Heart right ventricle (tissue), 16 donors: Measurements from ENCODE around the gene ADM2. TPM values are rescaled to one million over a fixed set of nuclear protein-coding genes. Genes with fewer than 3 reads are reported as not detected.

Experiments used
- ATAC-seq, 8 donors: fragments of 200-7000 bp; cut with Tn5 transposase; one replicate each; pipeline ENCODE4 v1.9.1; 2020; ENCODE audit warnings: mild to moderate bottlenecking in 8 of 8, moderate library complexity in 8 of 8, moderate number of reproducible peaks in 1 of 8
- DNase-seq, 2 donors: peaks; one replicate each; pipeline ENCODE4 v3.0.0-alpha.2; 2020
- H3K27ac ChIP-seq, 10 donors: fragments of 200-600 bp; sonication (generic) in 2 of 10; one replicate each; pipeline versions ENCODE4 v1.5.0 to v1.8.0; 2020 to 2022; ENCODE audit warnings: mild to moderate bottlenecking in 3 of 10
- H3K27me3 ChIP-seq, 7 donors: fragments of 200-600 bp; one replicate each; pipeline ENCODE4 v1.8.0; 2021 to 2022; ENCODE audit warnings: mild to moderate bottlenecking in 2 of 7
- H3K36me3 ChIP-seq, 9 donors: fragments of 200-600 bp; sonication (generic) in 1 of 9; one replicate each; pipeline versions ENCODE4 v1.5.0 to v1.8.0; 2020 to 2022; ENCODE audit warnings: mild to moderate bottlenecking in 2 of 9
- H3K4me1 ChIP-seq, 9 donors: fragments of 200-600 bp; sonication (generic) in 1 of 9; one replicate each; pipeline versions ENCODE4 v1.5.0 to v1.8.0; 2020 to 2022; ENCODE audit warnings: mild to moderate bottlenecking in 4 of 9
- H3K4me3 ChIP-seq, 10 donors: fragments of 200-600 bp; sonication (generic) in 2 of 10; one replicate each; pipeline versions ENCODE4 v1.5.0 to v1.8.0; 2020 to 2022; ENCODE audit warnings: mild to moderate bottlenecking in 7 of 10, moderate library complexity in 2 of 10
- H3K9me3 ChIP-seq, 11 donors: fragments of 200-600 bp in 10 of 11; sonication (generic) in 2 of 11; one replicate each; pipeline versions ENCODE4 v1.5.0 to v1.8.0; 2013 to 2022; ENCODE audit warnings: mild to moderate bottlenecking in 2 of 11, control low read depth in 1 of 11, moderate library complexity in 1 of 11
- CTCF ChIP-seq, 9 donors: fragments of 200-600 bp; sonication (generic) in 2 of 9; IDR thresholded peaks; one replicate each; pipeline versions ENCODE4 v1.5.0 to v1.8.0; 2021 to 2022; ENCODE audit warnings: antibody characterized with exemption in 9 of 9, mild to moderate bottlenecking in 5 of 9, moderate library complexity in 1 of 9
- WGBS, 2 donors: extraction: QIAGEN DNeasy Blood & Tissue Kit; methylation state at CpG; one replicate each; pipeline ENCODE4 v1.1.7; 2013; ENCODE audit warnings: inconsistent platforms in 1 of 2; 5-methylcytosine and 5-hydroxymethylcytosine counted together
- intact Hi-C, 10 donors: fragments of 100-400 bp; cut with DNase I; formaldehyde crosslinking; loops; one replicate each; pipeline versions ENCODE4 v1.11.1 to v1.14.2; 2022
- polyA plus RNA-seq, 2 donors: library from polyadenylated mRNA; stranded (reverse); fragments of 200-250 nt; gene quantifications; one replicate each; pipeline ENCODE4 v1.2.3, GENCODE V29; 2013
- total RNA-seq, 10 donors: library from RNA; stranded (reverse); fragmentation: NEBNext Ultra II Directional in 3 of 10; extraction: Animal tissue kit (Norgen Biotek cat#: 25700) in 3 of 10; gene quantifications; one replicate each; pipeline versions ENCODE4 v1.2.1 to v1.2.4, GENCODE V29; 2021 to 2023
- donor health status: Arrhythmogenic right ventricular cardiomyopathy.
- donor health status: ischemic (EF 13 %, LVEDD 7.1; RV severe dilation, severe dysfunction).
- donor health status: healthy with polysubstance abuse.
- donor health status: DM: no; HTN: yes; CAD: no.
- donor health status: DM: no; HTN: no; CAD: no.
- donor health status: ischemic (EF 25% LVEDD 6.9; RV normal size, moderate dysfunction).
- donor health status: ischemic (EF 25% LVEDD 5.7; RV mildly dilated, moderate dysfunction).
- donor health status: healthy.
- donor health status: DM: yes; HTN: yes; CAD: no.
- donor health status: Ischemic cardiomyopathy.
- donor health status: ischemic (EF 35%, LVEDD 5.7; RV mildly dilated, moderate dysfunction).
- donor health status: nonischemic (EF 11% LVEDD 7.7; RV severe dilation, severe dysfunction).
- donor health status: DM: yes; HTN: yes; CAD: no.
- donor health status: PGD.
- donor health status: ischemic (EF 29% LVEDD 5.4; RV normal size, mild dysfunction).
- donor health status: nonischemic (EF 23%, LVEDD 6.1; RV moderate dilation, normal function).

The ADM2 gene
- total and polyA plus RNA-seq, 12 donors: 0.07 to 0.53 (median 0.15) TPM; not detected in 7

GRCh38 chr22:50464451-50464850 lies 16.9 kb upstream of the ADM2 start:
- Histone ChIP-seq H3K27ac (no peak overlapping the region), H3K4me3 (no peak overlapping the region), H3K36me3 (peaks cover 11 to 88% (median 81%) of the 10 kb centered on the region in 9 donors), H3K4me1 (peaks cover 0 to 14% (median 6%) of the 10 kb centered on the region in 9 donors), H3K27me3 (no peaks in the 10 kb centered on the region), H3K9me3 (no peaks in the 10 kb centered on the region)
- ATAC-seq (no peak), DNase-seq (no peak)
- 92 to 93% methylated on average over 24 of the region's 24 CpGs for WGBS, 2 donors
- TF ChIP-seq CTCF (IDR thresholded peaks at IDR 0.05): no peak
- intact Hi-C loops: no loop called here

- Histone ChIP-seq H3K36me3 (peaks cover 11 to 79% (median 72%) of the 10 kb centered on the region in 9 donors), H3K4me1 (peaks cover 0 to 22% (median 14%) of the 10 kb centered on the region in 9 donors), H3K27ac (no peak overlapping the region), H3K27me3 (no peaks in the 10 kb centered on the region), H3K4me3 (no peak overlapping the region), H3K9me3 (no peaks in the 10 kb centered on the region)
- DNase-seq (no peak), ATAC-seq (no peak)
- 89 to 93% methylated on average over 30 of the region's 30 CpGs for WGBS, 2 donors
- intact Hi-C loops: no loop called here
- no peak for TF ChIP-seq CTCF (IDR thresholded peaks at IDR 0.05)
Observed at GRCh38 chr22:50465066-50465930, 16.0 kb upstream of the ADM2 start.

GRCh38 chr22:50467341-50467740 lies 14.0 kb upstream of the ADM2 start:
- DNase-seq (no peak), ATAC-seq (no peak)
- Histone ChIP-seq H3K36me3 (peaks cover 1 to 59% (median 52%) of the 10 kb centered on the region in 9 donors), H3K4me1 (peaks cover 15 to 42% (median 34%) of the 10 kb centered on the region in 9 donors), H3K9me3 (no peaks in the 10 kb centered on the region), H3K4me3 (no peak overlapping the region), H3K27ac (no peak overlapping the region), H3K27me3 (no peaks in the 10 kb centered on the region)
- 89% methylated on average over 24 of the region's 24 CpGs for WGBS, 2 donors
- TF ChIP-seq CTCF (IDR thresholded peaks at IDR 0.05): no peak
- intact Hi-C loops: no loop called here

- Histone ChIP-seq H3K27me3 (no peaks in the 10 kb centered on the region), H3K4me3 (no peak overlapping the region), H3K9me3 (no peaks in the 10 kb centered on the region), H3K27ac (no peak overlapping the region), H3K4me1 (peaks cover 20 to 48% (median 39%) of the 10 kb centered on the region in 9 donors), H3K36me3 (peaks cover 0 to 55% (median 46%) of the 10 kb centered on the region in 9 donors)
- TF ChIP-seq CTCF (IDR thresholded peaks at IDR 0.05): no peak
- 81 to 88% methylated on average over 22 of the region's 22 CpGs for WGBS, 2 donors
- no peak for ATAC-seq
- intact Hi-C loops: no loop called here
- DNase-seq: no peak
Observed at GRCh38 chr22:50467773-50468440, 13.4 kb upstream of the ADM2 start.
